ENCODE measurements around the gene EPHA1. TPM values are rescaled to one million over a fixed set of nuclear protein-coding genes. Genes with fewer than 3 reads are reported as not detected.
A peak's percentile ranks its signal among the peaks of the same experiment; 100 is the strongest.

The EPHA1 gene
- total and polyA plus RNA-seq, 2 donors (not counting 3 experiments of a cell fraction or from before 2014, with no cell fraction given): 0.07 TPM; not detected in 1

DNA sequence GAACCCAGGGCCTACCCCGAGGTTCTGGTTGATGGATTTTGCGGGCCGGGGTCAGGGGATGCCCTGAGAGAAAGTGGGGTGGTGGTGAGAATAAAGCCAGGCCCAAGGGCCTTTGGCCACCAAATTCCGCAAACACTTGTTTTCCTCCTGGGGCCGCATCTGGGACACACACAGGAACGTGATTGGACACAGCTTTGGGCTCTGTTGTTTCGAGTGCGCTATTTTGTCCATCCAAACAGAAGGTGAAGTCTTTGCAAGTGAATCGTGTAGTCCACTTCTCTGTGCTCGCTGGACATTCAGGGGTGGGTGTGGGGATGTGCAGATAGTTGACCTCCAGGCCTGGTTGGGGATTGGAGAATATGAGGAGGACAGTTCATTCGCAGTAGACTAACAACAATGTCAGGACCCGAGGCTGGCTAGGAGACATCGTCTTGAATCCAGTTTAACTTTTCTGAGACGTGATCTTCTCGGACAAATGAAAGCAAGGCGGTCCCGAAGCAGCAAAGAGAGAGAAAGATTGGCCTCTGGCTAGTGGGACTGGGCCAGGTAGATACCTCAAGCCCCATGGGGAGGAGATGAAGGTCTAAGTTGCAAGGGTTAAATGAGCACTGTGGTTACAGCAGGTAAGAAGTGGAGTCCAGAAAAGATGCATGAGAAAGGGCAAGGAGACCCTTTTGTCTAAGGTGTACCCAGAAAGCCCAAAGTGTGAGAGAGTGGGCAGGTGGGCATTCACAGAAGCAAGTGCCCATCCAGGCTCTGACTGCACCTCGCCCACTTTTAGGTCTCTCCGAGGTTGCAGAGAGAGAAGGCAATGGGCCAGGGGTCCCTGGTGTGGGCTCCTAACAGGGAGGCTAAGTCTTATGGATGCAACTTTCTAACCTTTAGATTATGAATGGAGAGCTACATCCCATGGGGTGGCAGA, 45.4 kb downstream of the EPHA1 start:
- H3K27ac ChIP-seq (ENCODE audit: insufficient read depth, low read depth, low read length): no peak overlapping the region
- intact Hi-C loops (cut with micrococcal nuclease) (loop anchor here (2.0 to 5.0 kb wide), 2 partner anchors 18 to 56 kb away; no protein-coding TSS in a partner anchor), dilution Hi-C loops (cut with MboI; ENCODE audit: extremely low pct_ligation_motif_present, low sequenced_read_pairs) (no loop called here)
- CTCF ChIA-PET: interaction anchor here (1.5 kb wide), 1 partner anchor 54 kb away, joined by 4 read pairs; no protein-coding TSS in a partner anchor
- DNase-seq (ENCODE audit: low read depth, low spot score): no peak
- H3K4me1 ChIP-seq (ENCODE audit: control insufficient read depth, extremely low read depth, insufficient read depth, low read length): no peaks in the 10 kb centered on the region
- H3K36me3 ChIP-seq (ENCODE audit: control insufficient read depth in 2 of 2, extremely low read depth in 1 of 2, insufficient read depth in 2 of 2, low read length in 2 of 2): no peaks in the 10 kb centered on the region
- no peaks in the 10 kb centered on the region for H3K9me1 ChIP-seq (replicated peaks; ENCODE audit: control insufficient read depth, extremely low read depth, insufficient read depth, low read length)
- H3K9me3 ChIP-seq (replicated peaks; ENCODE audit: control insufficient read depth, insufficient read depth, low read length): no peaks in the 10 kb centered on the region
- H3K27me3 ChIP-seq (ENCODE audit: control insufficient read depth in 2 of 2, insufficient read depth in 2 of 2, low read length in 2 of 2): peaks cover 26 to 42% of the 10 kb centered on the region in 2 experiments
- H3K79me2 ChIP-seq (ENCODE audit: control insufficient read depth, insufficient read depth, low read length): no peaks in the 10 kb centered on the region
- H3K4me3 ChIP-seq (replicated peaks in 1 of 3; ENCODE audit: insufficient read depth in 1 of 3, low read depth in 1 of 3, low read length in 3 of 3): peak overlapping the region in 1 of 3 experiments; percentile 45
- H4K20me1 ChIP-seq (replicated peaks; ENCODE audit: control insufficient read depth, extremely low read depth, insufficient read depth, low read length): no peaks in the 10 kb centered on the region
- no peak overlapping the region for H3K4me2 ChIP-seq (ENCODE audit: insufficient read depth, low read length)
- no peak overlapping the region for H3K9ac ChIP-seq (replicated peaks; ENCODE audit: extremely low read depth, insufficient read depth, low read length)
- FAIRE-seq: no peak
- BruUV-seq (replicated peaks): no TSS peak
- peak overlapping the region; percentile 26 for H2AFZ ChIP-seq (ENCODE audit: low read depth, low read length)
- POLR2A ChIA-PET: no interaction called here
- TF ChIP-seq POLR2AphosphoS5 (IDR thresholded peaks at IDR 0.05; ENCODE audit: insufficient read depth, low read depth, low read length) (no peak), EZH2 (IDR thresholded peaks at IDR 0.05; ENCODE audit: borderline replicate concordance, low read depth, low read length, severe bottlenecking) (peak; percentile 63)

DNA sequence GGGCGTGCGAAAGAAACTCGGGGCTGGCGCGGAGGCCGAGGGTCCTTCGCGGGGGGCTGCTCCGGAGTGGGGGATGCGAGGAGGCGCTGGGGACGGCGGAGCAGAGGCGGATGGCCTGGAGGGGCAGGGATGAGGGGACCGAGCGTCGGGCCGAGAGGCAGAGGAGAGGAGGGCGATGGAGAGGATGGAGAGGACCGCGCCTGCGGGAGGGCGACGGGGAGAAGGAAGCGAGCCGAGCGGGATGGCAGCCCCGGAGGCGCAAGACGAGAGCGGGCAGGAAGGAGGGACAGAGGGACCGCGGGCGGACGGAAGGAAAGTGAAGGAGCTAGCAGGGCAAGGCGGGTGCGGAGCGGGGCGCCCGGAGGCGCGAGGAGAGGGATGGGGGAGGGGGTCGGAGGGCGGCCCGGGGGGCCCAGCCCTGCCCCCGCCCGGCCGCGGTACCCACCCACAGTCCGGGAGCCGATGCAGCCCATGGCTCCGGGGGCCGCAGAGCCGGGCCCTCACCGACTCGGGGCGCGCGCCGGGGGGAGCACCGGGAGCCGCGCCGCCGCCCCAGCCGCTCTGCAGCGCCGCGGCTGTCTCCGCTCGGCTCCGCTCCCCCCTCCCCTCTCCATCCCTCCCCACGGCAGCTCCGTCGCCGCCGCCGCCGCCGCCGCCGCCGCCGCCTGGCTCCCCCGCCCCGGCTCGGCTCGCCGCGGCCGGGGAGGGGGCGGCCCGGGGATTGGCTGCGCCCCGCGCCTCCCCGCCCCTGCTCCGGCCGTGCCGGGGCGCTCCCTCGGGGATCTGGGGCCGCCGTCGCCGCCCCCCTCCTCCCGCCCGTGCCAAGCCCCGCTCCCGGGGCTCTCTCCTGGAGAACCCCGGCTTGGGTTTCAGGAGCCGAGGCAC, 46.3 kb downstream of the EPHA1 start, which contains the start of gene FAM131B:
Gene FAM131B (minus strand): TSS at position 583 of the 885 bp plus-strand sequence. CDS start 110 bp downstream, at position 473.
- H3K4me2 ChIP-seq (ENCODE audit: insufficient read depth, low read length): peak within 1 kb of the TSS; percentile 38
- CTCF ChIA-PET: no interaction called here
- no peaks in the 10 kb centered on the region for H3K4me1 ChIP-seq (ENCODE audit: control insufficient read depth, extremely low read depth, insufficient read depth, low read length)
- H3K27ac ChIP-seq (ENCODE audit: insufficient read depth, low read depth, low read length): no peak within 1 kb of the TSS
- H3K36me3 ChIP-seq (ENCODE audit: control insufficient read depth in 2 of 2, extremely low read depth in 1 of 2, insufficient read depth in 2 of 2, low read length in 2 of 2): no peaks in the 10 kb centered on the region
- H3K4me3 ChIP-seq (replicated peaks in 1 of 3; ENCODE audit: insufficient read depth in 1 of 3, low read depth in 1 of 3, low read length in 3 of 3): peak within 1 kb of the TSS; percentile 43 to 51 (median 45)
- H3K9me3 ChIP-seq (replicated peaks; ENCODE audit: control insufficient read depth, insufficient read depth, low read length): no peaks in the 10 kb centered on the region
- H2AFZ ChIP-seq (ENCODE audit: low read depth, low read length): peak within 1 kb of the TSS; percentile 91
- FAIRE-seq: peak; percentile 69
- POLR2A ChIA-PET: no interaction called here
- TF ChIP-seq FOS (IDR thresholded peaks at IDR 0.05; ENCODE audit: borderline replicate concordance, insufficient read depth, low read length) (no peak), EZH2 (IDR thresholded peaks at IDR 0.05; ENCODE audit: borderline replicate concordance, low read depth, low read length, severe bottlenecking) (peak; percentile 89)
- H3K79me2 ChIP-seq (ENCODE audit: control insufficient read depth, insufficient read depth, low read length): no peaks in the 10 kb centered on the region
- intact Hi-C loops (cut with micrococcal nuclease) (loop anchor here (2.0 to 5.0 kb wide), 2 partner anchors 18 to 55 kb away; no protein-coding TSS in a partner anchor), dilution Hi-C loops (cut with MboI; ENCODE audit: extremely low pct_ligation_motif_present, low sequenced_read_pairs) (no loop called here)
- H3K27me3 ChIP-seq (ENCODE audit: control insufficient read depth in 2 of 2, insufficient read depth in 2 of 2, low read length in 2 of 2): peaks cover 26 to 42% of the 10 kb centered on the region in 2 experiments
- BruUV-seq (replicated peaks): no TSS peak
- H4K20me1 ChIP-seq (replicated peaks; ENCODE audit: control insufficient read depth, extremely low read depth, insufficient read depth, low read length): no peaks in the 10 kb centered on the region
- DNase-seq (ENCODE audit: low read depth, low spot score): no peak
- H3K9me1 ChIP-seq (replicated peaks; ENCODE audit: control insufficient read depth, extremely low read depth, insufficient read depth, low read length): no peaks in the 10 kb centered on the region
- H3K9ac ChIP-seq (replicated peaks; ENCODE audit: extremely low read depth, insufficient read depth, low read length): no peak within 1 kb of the TSS

All from endothelial cell of umbilical vein (primary cell).